Measurements from ENCODE around the gene POLR3F.

- TF ChIP-seq CTCF (IDR thresholded peaks at IDR 0.05) (no peak), ZFX (IDR thresholded peaks at IDR 0.05; ENCODE audit: borderline replicate concordance) (no peak)
Measured at GRCh38 chr20:18532626-18533025, 65.4 kb downstream of the POLR3F start.
